GM18867 (cell line): Measurements from ENCODE around the gene NRK.
"Not testable (repeated sequence)": the region's sequence is repeated elsewhere in the genome, so short reads cannot be mapped to it uniquely, and the experiment has no call there.

Experiments used
- ATAC-seq: cut with Tn5 transposase; IDR thresholded peaks from one replicate; pipeline ENCODE4 v1.9.1; 2021; ENCODE audit warnings: mild to moderate bottlenecking, moderate library complexity; ENCODE audit not compliant: unreplicated experiment

NRK gene

GRCh38 chrX:105882581-105883275 lies 60.4 kb downstream of the NRK start:
- ATAC-seq, result no peak

- no peak for ATAC-seq
Observed at GRCh38 chrX:105894721-105895120, 72.4 kb downstream of the NRK start.

GRCh38 chrX:105909576-105909975 lies 87.2 kb downstream of the NRK start:
- no peak for ATAC-seq

GRCh38 chrX:105910563-105911105 lies 88.3 kb downstream of the NRK start:
- no peak for ATAC-seq

- ATAC-seq, result no peak
Observed at GRCh38 chrX:105945266-105945665, 122.9 kb downstream of the NRK start.

- no peak for ATAC-seq
Observed at GRCh38 chrX:105969487-105969886, 147.1 kb downstream of the NRK start.

GRCh38 chrX:105972690-105973386 lies 150.5 kb downstream of the NRK start:
- no peak for ATAC-seq

- ATAC-seq, result no peak
Observed at GRCh38 chrX:105973387-105973739, 151.0 kb downstream of the NRK start.

GRCh38 chrX:105975382-105975781 lies 153.0 kb downstream of the NRK start:
- no peak for ATAC-seq

GRCh38 chrX:105981772-105982485 lies 159.6 kb downstream of the NRK start:
- no peak for ATAC-seq

- not testable (repeated sequence) for ATAC-seq
Observed at GRCh38 chrX:105988487-105988886, 166.1 kb downstream of the NRK start.

GRCh38 chrX:105999294-105999693 lies 177.0 kb downstream of the NRK start:
- ATAC-seq, result no peak

- ATAC-seq, result no peak
Observed at GRCh38 chrX:106000203-106000602, 177.9 kb downstream of the NRK start.

GRCh38 chrX:106000609-106001008 lies 178.3 kb downstream of the NRK start:
- ATAC-seq, result not testable (repeated sequence)

- no peak for ATAC-seq
Observed at GRCh38 chrX:106005684-106006083, 183.3 kb downstream of the NRK start.

- ATAC-seq, result no peak
Observed at GRCh38 chrX:106007815-106008214, 185.5 kb downstream of the NRK start.
